ENCODE data around the gene MMP25.
A peak's percentile ranks its signal among the peaks of the same experiment; 100 is the strongest.
"Not testable (repeated sequence)": the region's sequence is repeated elsewhere in the genome, so short reads cannot be mapped to it uniquely, and the experiment has no call there.

Gene MMP25

DNA sequence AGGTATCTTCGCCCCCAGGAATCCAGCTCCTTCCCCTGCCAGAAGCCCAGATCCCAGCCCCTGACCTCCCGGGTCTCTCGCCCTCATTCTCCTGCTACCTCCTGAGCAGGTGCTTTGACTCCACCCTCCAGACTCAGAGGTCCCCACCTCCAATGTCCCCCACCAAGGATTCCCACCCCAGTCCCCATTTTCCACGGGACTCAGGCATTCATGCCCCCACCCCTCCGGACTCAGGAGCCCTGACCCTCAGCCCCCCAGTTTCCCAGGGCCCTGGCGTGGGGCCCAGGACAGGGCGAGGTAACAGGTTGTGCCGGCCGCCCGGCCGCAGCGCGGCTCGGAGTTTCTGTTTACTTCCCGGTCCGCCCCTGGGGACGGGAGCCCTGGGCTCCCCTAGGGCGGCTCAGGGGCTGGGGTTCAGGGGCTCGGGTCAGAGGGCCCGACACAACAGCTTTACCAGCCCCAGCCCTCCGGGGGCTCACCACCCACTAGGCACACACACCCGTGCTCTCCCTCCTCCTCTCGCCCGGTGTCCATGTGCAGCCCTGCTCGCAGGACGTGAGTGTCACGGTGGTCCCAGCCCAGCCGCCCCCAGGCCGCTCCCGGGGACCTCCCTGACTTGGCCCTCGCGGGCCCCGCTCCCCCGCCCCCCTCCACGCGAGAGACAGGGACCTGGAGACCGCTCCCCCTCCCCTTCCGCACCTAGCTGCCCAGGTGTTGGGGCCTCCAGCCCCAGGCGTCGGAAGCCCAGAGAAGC lies 10.2 kb upstream of the MMP25 start:
- Mint-ChIP-seq H3K36me3 (no peaks in the 10 kb centered on the region), H3K4me1 (peaks cover 17% of the 10 kb centered on the region), H3K27ac (no peak overlapping the region), H3K9me3 (no peaks in the 10 kb centered on the region), H3K4me3 (no peak overlapping the region)
- no peak for ATAC-seq
- no peak for DNase-seq (ENCODE audit: low spot score in 2 of 2)

DNA sequence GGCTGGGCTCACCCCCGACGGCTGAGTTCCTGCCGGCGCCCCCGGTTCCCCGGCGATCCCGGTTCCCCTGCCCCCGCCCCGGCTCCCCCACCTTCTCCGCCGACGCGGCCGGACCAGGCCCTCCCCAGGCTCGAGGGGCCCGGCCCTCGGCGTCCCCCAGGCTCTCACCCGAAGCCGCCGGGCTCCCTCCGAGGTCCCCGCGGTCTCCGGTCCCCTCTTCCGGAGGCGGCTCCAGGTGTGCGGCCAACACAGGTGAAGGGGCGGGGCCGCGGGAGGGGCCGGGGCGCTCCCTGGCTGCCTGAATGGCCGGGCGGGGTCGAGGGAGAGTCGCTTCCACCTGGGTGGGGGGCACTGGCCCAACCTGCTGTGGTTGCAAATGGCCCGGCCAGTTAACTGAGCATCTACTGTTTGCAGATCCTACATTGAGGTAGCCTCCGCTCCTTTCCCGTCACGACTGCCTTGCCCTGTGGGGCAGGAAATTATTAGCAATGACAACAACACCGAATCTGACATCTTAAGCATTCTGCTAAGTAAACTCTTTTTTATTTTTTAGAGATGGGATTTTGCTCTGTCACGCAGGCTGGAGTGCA lies 9.5 kb upstream of the MMP25 start, which contains the start of gene BICDL2:
Gene BICDL2 (minus strand): TSS at position 219 of the 590 bp plus-strand sequence. CDS start 1,448 bp downstream, outside the sequence.
- DNase-seq (ENCODE audit: low spot score in 2 of 2) (no peak), ATAC-seq (no peak)
- peaks cover 17% of the 10 kb centered on the region for H3K4me1 Mint-ChIP-seq
- H3K27ac Mint-ChIP-seq = peak within 1 kb of the TSS; percentile 45
- H3K9me3 Mint-ChIP-seq = no peaks in the 10 kb centered on the region
- no peaks in the 10 kb centered on the region for H3K36me3 Mint-ChIP-seq
- H3K4me3 Mint-ChIP-seq = peak within 1 kb of the TSS; percentile 30

DNA sequence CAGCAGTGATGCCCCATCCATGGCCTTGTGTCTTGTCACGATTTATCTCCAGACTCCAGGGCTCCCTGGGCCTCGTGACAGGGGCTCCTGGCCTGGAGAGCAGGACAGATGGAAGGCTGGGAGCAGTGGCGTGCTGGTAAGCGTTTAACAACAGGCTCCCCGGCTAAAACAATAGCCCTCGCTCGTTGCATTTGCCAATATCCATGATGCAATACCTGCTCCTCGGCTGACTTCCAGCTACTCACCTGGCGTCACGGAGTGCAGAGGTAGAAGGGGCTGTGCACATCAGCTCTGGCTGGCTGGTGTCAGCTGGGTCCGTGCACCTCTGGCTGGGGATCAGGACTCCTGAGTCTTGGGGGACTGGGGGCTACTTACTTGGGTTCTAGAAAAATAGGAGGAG lies 8.1 kb upstream of the MMP25 start:
- Mint-ChIP-seq H3K4me3 (no peak overlapping the region), H3K9me3 (no peaks in the 10 kb centered on the region), H3K36me3 (no peaks in the 10 kb centered on the region), H3K27ac (no peak overlapping the region), H3K4me1 (peaks cover 5% of the 10 kb centered on the region)
- DNase-seq (ENCODE audit: low spot score in 2 of 2) = no peak
- no peak for ATAC-seq

DNA sequence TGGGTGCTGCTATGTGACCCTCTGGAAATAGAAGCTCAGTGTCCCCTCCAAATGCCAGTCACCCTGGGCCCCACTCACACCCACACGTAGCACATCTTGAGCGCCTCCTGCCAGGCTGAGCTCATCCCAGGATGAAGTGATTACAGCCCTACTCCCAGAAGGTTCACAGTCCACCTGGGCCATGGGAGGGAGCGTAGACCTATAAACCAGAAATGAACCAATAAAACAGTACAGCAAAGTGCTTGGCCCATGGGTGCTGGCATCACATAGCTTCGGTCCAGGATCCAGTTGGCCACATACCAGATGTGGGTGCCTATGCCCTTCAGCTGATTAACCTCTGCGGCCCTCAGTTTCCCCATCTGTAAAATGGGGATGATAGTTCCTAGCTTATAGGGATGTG lies 7.5 kb upstream of the MMP25 start:
- DNase-seq (ENCODE audit: low spot score in 2 of 2) = no peak
- H3K4me3 Mint-ChIP-seq = no peak overlapping the region
- H3K4me1 Mint-ChIP-seq = peaks cover 4% of the 10 kb centered on the region
- no peak overlapping the region for H3K27ac Mint-ChIP-seq
- no peaks in the 10 kb centered on the region for H3K9me3 Mint-ChIP-seq
- ATAC-seq = no peak
- no peaks in the 10 kb centered on the region for H3K36me3 Mint-ChIP-seq

DNA sequence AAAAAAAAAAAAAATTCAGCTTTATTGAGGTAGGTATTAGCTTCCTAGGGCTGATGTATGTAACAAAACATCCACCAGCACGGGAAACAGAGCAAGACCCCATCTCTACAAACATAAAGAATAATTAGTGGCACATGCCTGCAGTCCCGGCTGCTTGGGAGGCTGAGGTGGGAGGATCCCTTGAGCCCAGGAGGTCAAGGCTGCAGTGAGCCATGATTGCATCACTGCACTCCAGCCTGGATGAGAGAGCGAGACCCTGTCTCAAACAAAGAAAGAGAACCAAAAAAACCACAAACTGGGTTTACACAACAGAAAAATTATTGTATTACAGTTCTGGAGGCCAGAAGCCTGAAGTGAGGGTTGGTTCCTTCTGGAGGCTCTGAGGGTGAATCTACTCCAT lies 4.0 kb upstream of the MMP25 start:
- no peak overlapping the region for H3K4me3 Mint-ChIP-seq
- H3K36me3 Mint-ChIP-seq = peaks cover 17% of the 10 kb centered on the region
- DNase-seq (ENCODE audit: low spot score in 2 of 2) (no peak), ATAC-seq (no peak)
- peaks cover 18% of the 10 kb centered on the region for H3K4me1 Mint-ChIP-seq
- no peaks in the 10 kb centered on the region for H3K9me3 Mint-ChIP-seq
- H3K27ac Mint-ChIP-seq = no peak overlapping the region

DNA sequence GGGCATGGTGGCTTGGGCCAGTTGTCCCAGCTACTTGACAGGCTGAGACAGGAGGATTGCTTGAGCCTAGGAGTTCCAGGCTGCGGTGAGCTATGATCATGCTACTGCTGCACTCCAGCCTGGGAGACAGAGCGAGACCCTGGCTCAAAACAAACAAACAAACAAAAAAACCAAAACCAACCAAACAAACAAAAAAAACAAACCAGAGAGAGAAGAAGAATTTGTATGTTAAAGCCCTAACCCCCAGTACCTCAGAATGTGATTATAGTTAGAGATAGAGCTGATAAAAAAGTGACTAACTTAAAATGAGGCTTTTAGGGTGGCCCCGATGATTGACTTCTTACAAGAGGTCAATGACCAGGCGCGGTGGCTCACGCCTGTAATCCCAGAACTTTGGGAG lies 1.7 kb upstream of the MMP25 start:
- Mint-ChIP-seq H3K9me3 (no peaks in the 10 kb centered on the region), H3K27ac (peak overlapping the region; percentile 68), H3K36me3 (peaks cover 25% of the 10 kb centered on the region), H3K4me3 (peak overlapping the region; percentile 76), H3K4me1 (peaks cover 22% of the 10 kb centered on the region)
- DNase-seq (ENCODE audit: low spot score in 2 of 2) = no peak
- no peak for ATAC-seq

DNA sequence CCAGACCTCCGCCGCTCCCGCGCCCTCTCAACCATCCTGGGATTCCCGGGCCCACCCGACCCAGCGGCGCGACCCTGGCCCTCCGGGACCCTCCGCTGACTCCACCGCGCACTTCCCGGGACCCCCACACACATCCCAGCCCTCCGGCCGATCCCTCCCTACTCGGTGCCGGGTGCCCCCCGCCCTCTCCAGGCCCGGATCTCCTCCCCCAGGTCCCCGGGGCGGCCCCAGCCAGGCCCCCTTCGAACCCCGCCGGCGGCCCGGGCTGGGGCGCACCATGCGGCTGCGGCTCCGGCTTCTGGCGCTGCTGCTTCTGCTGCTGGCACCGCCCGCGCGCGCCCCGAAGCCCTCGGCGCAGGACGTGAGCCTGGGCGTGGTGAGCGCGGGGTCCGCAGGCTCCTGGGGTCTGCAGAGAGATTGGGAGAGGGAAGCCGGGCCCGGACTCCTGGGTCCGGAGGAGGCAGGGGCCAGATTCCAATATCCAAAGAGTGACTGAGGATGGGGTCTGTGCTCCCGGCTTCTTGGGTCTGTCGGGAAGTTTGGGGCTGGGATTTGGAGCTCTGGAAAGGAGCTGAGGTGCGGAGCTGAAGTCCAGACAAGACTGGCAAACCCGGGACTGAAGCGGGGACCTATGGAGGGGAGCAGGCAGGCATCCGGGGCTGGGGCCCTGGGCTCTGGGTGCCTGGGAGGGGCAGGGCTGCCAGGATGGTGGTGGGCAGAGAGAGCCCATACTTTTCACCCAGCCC lies 453 bp downstream of the MMP25 start:
- DNase-seq (ENCODE audit: low spot score in 2 of 2) (no peak), ATAC-seq (peak; percentile 45)
- H3K4me1 Mint-ChIP-seq = peaks cover 32% of the 10 kb centered on the region
- H3K9me3 Mint-ChIP-seq = no peaks in the 10 kb centered on the region
- peaks cover 37% of the 10 kb centered on the region for H3K36me3 Mint-ChIP-seq
- peak overlapping the region; percentile 76 for H3K4me3 Mint-ChIP-seq
- peak overlapping the region; percentile 45 for H3K27ac Mint-ChIP-seq

DNA sequence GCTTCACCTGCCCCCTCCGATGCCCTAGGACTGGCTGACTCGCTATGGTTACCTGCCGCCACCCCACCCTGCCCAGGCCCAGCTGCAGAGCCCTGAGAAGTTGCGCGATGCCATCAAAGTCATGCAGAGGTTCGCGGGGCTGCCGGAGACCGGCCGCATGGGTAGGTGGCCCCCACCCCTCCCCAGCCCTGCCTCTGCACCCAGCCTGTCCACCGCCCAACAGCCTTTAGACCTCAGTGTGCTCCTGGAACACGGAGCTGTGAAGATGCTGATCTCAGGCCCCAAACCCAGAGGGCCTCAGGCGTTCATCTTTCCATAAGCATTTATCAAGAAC lies 993 bp downstream of the MMP25 start:
- ATAC-seq (peak; percentile 9), DNase-seq (ENCODE audit: low spot score in 2 of 2) (no peak)
- Mint-ChIP-seq H3K27ac (peak overlapping the region; percentile 45), H3K9me3 (no peaks in the 10 kb centered on the region), H3K4me3 (peak overlapping the region; percentile 76), H3K36me3 (peaks cover 42% of the 10 kb centered on the region), H3K4me1 (peaks cover 37% of the 10 kb centered on the region)

DNA sequence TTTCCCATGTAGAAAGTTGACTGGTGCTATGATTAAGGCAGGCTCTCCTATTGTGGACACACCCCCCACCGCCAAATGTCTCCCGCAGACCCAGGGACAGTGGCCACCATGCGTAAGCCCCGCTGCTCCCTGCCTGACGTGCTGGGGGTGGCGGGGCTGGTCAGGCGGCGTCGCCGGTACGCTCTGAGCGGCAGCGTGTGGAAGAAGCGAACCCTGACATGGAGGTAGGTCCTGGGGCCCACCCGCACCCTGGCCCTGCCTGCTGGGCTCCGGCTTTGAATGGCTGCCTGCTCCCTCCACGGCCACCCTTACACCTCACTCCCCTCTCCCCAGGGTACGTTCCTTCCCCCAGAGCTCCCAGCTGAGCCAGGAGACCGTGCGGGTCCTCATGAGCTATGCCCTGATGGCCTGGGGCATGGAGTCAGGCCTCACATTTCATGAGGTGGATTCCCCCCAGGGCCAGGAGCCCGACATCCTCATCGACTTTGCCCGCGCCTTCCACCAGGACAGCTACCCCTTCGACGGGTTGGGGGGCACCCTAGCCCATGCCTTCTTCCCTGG lies 3.6 kb downstream of the MMP25 start:
- Mint-ChIP-seq H3K4me1 (peaks cover 49% of the 10 kb centered on the region), H3K9me3 (no peaks in the 10 kb centered on the region), H3K36me3 (peaks cover 59% of the 10 kb centered on the region), H3K27ac (peak overlapping the region; percentile 50), H3K4me3 (no peak overlapping the region)
- no peak for DNase-seq (ENCODE audit: low spot score in 2 of 2)
- no peak for ATAC-seq

DNA sequence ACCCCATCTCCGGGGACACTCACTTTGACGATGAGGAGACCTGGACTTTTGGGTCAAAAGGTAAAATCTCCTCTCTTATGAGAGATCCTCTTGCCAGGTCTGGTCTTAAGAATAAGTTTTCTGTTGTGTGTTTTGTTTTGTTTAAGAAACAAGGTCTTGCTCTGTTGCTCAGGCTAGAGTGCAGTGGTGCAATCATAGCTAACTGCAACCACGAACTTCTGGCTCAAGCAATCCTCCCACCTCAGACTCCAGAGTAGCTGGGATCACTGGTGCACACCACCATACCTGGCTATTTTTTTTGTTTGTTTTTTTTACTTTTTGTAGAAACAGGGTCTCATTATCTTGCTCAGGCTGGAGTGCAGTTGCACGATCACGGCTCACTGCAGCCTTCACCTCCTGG lies 4.1 kb downstream of the MMP25 start:
- Mint-ChIP-seq H3K36me3 (peaks cover 59% of the 10 kb centered on the region), H3K27ac (peak overlapping the region; percentile 50), H3K4me1 (peaks cover 49% of the 10 kb centered on the region), H3K4me3 (no peak overlapping the region), H3K9me3 (no peaks in the 10 kb centered on the region)
- DNase-seq (ENCODE audit: low spot score in 2 of 2) = no peak
- ATAC-seq = no peak

DNA sequence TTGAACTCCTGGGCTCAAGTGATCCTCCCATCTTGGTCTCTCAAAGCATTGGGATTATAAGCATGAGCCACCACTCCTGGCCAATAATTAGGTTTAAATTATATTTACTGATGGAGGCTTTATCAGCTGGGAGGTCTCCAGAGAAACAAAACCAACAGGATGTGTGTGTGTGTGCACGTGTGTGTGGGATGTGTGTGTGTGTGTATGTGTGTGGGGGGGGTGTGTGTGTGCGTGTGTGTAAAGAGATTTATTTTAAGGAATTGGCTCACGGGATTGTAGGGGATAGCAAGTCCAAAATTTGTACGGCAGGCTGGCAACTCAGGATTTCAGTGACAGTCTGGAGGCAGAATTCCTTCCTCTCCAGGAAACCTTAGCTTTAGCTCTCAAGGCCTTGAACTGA lies 4.6 kb downstream of the MMP25 start:
- Mint-ChIP-seq H3K36me3 (peaks cover 62% of the 10 kb centered on the region), H3K27ac (peak overlapping the region; percentile 50), H3K4me1 (peaks cover 54% of the 10 kb centered on the region), H3K4me3 (no peak overlapping the region), H3K9me3 (no peaks in the 10 kb centered on the region)
- no peak for DNase-seq (ENCODE audit: low spot score in 2 of 2)
- ATAC-seq = no peak

DNA sequence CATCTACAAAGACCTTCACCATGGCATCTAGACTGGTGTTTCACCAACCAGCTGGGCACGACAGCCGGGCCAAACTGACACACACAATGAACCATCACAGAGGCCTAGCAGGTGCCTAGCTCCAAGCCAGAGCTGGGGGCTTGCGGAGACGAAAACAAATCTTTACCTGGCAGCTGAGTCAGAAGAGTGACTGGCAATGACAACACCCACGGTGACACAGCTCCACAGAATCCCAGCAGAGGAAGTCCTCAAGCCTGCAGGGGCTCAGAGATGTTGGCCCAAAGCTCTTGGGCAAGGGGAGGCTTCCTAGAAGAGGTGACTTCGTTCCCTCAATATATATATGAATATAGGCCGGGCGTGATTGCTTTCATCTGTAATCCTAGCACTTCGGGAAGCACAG lies 5.1 kb downstream of the MMP25 start:
- H3K4me1 Mint-ChIP-seq = peaks cover 59% of the 10 kb centered on the region
- H3K36me3 Mint-ChIP-seq = peaks cover 66% of the 10 kb centered on the region
- DNase-seq (ENCODE audit: low spot score in 2 of 2) = no peak
- H3K4me3 Mint-ChIP-seq = no peak overlapping the region
- no peak overlapping the region for H3K27ac Mint-ChIP-seq
- no peak for ATAC-seq
- no peaks in the 10 kb centered on the region for H3K9me3 Mint-ChIP-seq

DNA sequence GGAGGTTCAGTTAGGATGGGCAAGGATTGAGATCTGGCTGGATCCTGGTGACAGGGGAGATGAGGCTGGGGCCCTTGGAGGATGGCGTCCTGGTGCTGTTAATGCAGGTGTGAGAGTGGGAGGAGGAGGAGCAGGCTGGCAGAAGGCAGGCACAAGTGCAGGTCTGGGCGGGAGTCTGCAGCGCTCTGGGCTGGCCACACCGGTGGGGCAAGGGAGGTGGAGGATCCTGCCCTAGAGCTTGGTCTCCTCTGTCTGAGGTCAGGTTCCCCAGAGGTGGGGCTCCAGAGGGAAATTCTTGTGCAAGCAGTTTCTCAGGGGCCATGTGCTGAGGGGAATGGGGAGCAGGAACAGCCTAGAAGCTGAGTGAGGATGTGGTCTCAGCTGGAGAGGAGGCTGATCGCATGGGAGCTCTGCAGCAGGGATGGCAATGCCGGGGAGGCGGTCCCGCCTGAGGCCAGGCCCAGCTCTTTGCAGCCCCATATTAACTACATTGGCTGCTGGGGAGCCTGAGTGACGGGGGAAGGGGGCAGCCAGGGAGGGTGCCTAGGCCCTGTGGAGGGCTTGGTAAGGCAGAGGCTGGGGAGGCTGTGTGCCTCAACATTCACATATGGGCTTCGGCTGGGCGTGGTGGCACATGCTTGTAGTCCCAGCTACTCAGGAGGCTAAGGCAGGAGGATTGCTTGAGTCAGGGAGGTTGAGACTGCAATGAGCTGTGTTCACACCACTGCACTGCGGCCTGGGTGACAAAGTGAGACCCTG lies 6.4 kb downstream of the MMP25 start:
- H3K27ac Mint-ChIP-seq = peak overlapping the region; percentile 76
- peak; percentile 72 for ATAC-seq

DNA sequence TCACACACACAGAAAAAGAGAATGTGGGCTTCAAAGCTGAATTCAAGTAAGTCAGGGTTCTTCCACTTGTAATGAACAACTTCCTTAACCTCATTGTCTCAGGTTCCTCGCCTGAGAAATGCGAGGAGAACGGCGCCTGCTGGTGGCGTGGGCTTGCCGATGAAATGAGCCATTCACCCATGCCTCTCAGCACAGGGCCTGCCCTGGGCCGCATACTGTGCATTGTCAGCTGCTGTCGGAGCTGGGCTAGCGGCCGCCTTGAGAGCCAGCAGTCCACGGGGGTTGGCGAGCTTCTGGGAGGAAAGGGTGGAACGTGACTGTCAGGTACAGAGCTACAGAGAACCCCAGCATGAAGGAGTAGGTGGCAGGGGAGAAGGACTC lies 7.0 kb downstream of the MMP25 start:
- H3K4me1 Mint-ChIP-seq = peaks cover 67% of the 10 kb centered on the region
- H3K27ac Mint-ChIP-seq; DNase-seq (ENCODE audit: low spot score in 2 of 2); H3K9me3 Mint-ChIP-seq: not testable (repeated sequence)
- peak overlapping the region; percentile 77 for H3K4me3 Mint-ChIP-seq
- H3K36me3 Mint-ChIP-seq = peaks cover 70% of the 10 kb centered on the region
- peak; percentile 49 for ATAC-seq

More for the DNA sequence above, 6.4 kb downstream of the MMP25 start:
- Mint-ChIP-seq H3K4me1 (peaks cover 71% of the 10 kb centered on the region), H3K36me3 (peaks cover 73% of the 10 kb centered on the region)
- H3K9me3 Mint-ChIP-seq; DNase-seq (ENCODE audit: low spot score in 2 of 2); H3K4me3 Mint-ChIP-seq: not testable (repeated sequence)
